Upper lobe of right lung (tissue), 1 donor: ENCODE results near the gene ILKAP. TPM values are rescaled to one million over a fixed set of nuclear protein-coding genes. Genes with fewer than 3 reads are reported as not detected.

ENCODE experiments used
- ATAC-seq: fragments of 200-7000 bp; cut with Tn5 transposase; one replicate; pipeline ENCODE4 v1.9.1; 2020; ENCODE audit warnings: mild to moderate bottlenecking, moderate library complexity
- DNase-seq: peaks from one replicate; pipeline ENCODE4 v3.0.0-alpha.2; 2020
- H3K27ac ChIP-seq: fragments of 200-600 bp; one replicate; pipeline ENCODE4 v1.8.0; 2022
- H3K27me3 ChIP-seq: fragments of 200-600 bp; one replicate; pipeline ENCODE4 v1.8.0; 2022; ENCODE audit warnings: mild to moderate bottlenecking
- H3K36me3 ChIP-seq: fragments of 200-600 bp; one replicate; pipeline ENCODE4 v1.8.0; 2022
- H3K4me1 ChIP-seq: fragments of 200-600 bp; one replicate; pipeline ENCODE4 v1.8.0; 2022
- H3K4me3 ChIP-seq: fragments of 200-600 bp; one replicate; pipeline ENCODE4 v1.8.0; 2022; ENCODE audit warnings: mild to moderate bottlenecking
- H3K9me3 ChIP-seq: fragments of 200-600 bp; one replicate; pipeline ENCODE4 v1.8.0; 2022
- intact Hi-C: fragments of 100-400 bp; cut with DNase I; formaldehyde crosslinking; loops from one replicate; pipeline ENCODE4 v1.11.0; 2022
- total RNA-seq: library from RNA; stranded (reverse); fragmentation: NEBNext Ultra II Directional; extraction: Animal tissue kit (Norgen Biotek cat#: 25700); gene quantifications from one replicate; pipeline ENCODE4 v1.2.1, GENCODE V29; 2021
- TF ChIP-seq, protein P1 (sequence below): fragments of 200-600 bp; IDR thresholded peaks from one replicate; pipeline ENCODE4 v1.8.0; 2022; ENCODE audit warnings: antibody characterized with exemption
- donor health status: DM: no; HTN: yes; CAD: no; lungs with severe emphysema.

ILKAP gene
- total RNA-seq, 1 donor from 2014 or later, result 47.2 TPM

DNA sequence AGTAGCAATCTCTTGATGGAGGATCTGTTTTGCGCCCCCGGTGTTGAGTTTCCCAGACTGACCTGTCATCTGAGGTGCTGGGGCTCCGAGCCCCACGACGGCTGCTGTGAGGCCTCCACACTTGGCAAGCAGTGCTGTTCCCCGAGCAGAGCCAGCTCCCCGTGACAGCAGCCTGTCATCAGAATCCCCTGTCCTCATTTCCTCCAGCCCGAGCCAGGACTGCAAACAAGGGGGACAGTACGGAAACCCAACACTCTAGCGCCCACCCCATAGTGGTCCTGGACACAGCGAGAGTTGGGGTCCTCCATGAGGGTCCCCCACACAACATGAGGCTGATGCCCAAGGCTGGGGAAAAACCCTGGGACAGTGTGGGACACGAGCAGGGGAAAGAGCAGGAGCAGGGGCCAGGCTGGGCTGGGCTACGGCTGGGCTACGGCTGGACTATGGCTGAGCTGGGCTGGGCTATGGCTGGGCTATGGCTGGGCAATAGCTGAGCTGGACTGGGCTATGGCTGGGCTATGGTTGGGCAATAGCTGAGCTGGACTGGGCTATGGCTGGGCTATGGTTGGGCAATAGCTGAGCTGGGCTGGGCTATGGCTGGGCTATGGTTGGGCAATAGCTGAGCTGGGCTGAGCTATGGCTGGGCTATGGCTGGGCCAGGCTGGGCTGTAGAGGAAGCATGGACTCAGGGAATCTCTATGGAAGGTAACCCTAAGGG, 66.5 kb downstream of the ILKAP start:
- intact Hi-C loops, result no loop called here
- H3K9me3 ChIP-seq, result no peaks in the 10 kb centered on the region
- H3K4me1 ChIP-seq, result peaks cover 5% of the 10 kb centered on the region
- TF ChIP-seq, protein P1, sequence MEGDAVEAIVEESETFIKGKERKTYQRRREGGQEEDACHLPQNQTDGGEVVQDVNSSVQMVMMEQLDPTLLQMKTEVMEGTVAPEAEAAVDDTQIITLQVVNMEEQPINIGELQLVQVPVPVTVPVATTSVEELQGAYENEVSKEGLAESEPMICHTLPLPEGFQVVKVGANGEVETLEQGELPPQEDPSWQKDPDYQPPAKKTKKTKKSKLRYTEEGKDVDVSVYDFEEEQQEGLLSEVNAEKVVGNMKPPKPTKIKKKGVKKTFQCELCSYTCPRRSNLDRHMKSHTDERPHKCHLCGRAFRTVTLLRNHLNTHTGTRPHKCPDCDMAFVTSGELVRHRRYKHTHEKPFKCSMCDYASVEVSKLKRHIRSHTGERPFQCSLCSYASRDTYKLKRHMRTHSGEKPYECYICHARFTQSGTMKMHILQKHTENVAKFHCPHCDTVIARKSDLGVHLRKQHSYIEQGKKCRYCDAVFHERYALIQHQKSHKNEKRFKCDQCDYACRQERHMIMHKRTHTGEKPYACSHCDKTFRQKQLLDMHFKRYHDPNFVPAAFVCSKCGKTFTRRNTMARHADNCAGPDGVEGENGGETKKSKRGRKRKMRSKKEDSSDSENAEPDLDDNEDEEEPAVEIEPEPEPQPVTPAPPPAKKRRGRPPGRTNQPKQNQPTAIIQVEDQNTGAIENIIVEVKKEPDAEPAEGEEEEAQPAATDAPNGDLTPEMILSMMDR, result no peak
- no peaks in the 10 kb centered on the region for H3K27me3 ChIP-seq
- no peak overlapping the region for H3K4me3 ChIP-seq
- DNase-seq (peak; percentile 81), ATAC-seq (peak; percentile 45)
- H3K27ac ChIP-seq, result no peak overlapping the region
- no peaks in the 10 kb centered on the region for H3K36me3 ChIP-seq

DNA sequence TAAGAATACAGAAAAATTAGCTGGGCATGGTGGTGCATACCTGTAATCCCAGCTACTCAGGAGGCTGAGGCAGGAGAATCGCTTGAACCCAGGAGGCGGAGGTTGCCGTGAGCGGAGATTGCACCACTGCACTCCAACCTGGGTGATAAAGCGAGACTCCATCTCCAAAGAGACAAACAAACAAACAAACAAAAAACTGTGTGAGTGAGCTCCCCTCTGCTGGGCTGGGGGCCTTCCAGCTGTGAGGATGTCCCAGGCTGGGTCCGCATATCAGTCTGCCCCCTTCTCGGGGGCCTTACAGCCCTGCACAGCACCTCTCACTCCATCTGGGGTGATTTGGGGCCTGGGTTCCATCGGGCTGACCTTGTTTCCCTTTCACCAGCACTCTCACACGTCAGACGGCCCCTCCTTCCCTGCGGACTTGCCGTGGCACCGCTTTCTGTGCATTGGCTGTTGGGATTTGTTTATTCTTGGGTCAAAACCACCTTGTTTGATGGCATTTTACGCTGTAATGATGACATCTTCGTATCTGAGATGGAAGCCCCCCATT, 67.8 kb downstream of the ILKAP start:
- DNase-seq (no peak), ATAC-seq (no peak)
- peaks cover 5% of the 10 kb centered on the region for H3K4me1 ChIP-seq
- intact Hi-C loops, result no loop called here
- H3K36me3 ChIP-seq, result no peaks in the 10 kb centered on the region
- H3K9me3 ChIP-seq, result no peaks in the 10 kb centered on the region
- H3K27me3 ChIP-seq, result no peaks in the 10 kb centered on the region
- H3K27ac ChIP-seq, result no peak overlapping the region
- H3K4me3 ChIP-seq, result no peak overlapping the region
- TF ChIP-seq, protein P1, result no peak

DNA sequence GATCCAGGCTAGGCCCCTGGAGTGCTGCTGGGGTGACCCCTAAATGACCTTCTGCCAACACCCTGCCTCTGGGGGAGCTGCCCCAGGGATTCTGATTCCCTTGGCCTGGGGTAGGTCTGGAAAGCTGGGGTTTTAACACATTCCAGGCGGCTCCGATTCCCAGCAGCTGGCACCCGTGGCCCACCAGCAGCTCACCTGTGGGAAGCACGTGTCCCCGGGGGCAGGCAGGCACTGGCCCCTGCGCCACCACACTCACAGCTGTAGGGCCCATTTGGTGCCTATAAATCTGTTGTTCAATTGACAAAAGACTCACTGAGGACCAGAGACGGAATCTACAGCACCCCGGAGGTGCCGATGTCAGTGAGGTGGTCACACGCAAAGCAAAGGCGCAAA, 69.1 kb downstream of the ILKAP start:
- peaks cover 5% of the 10 kb centered on the region for H3K4me1 ChIP-seq
- H3K27me3 ChIP-seq, result no peaks in the 10 kb centered on the region
- no peak for ATAC-seq

DNA sequence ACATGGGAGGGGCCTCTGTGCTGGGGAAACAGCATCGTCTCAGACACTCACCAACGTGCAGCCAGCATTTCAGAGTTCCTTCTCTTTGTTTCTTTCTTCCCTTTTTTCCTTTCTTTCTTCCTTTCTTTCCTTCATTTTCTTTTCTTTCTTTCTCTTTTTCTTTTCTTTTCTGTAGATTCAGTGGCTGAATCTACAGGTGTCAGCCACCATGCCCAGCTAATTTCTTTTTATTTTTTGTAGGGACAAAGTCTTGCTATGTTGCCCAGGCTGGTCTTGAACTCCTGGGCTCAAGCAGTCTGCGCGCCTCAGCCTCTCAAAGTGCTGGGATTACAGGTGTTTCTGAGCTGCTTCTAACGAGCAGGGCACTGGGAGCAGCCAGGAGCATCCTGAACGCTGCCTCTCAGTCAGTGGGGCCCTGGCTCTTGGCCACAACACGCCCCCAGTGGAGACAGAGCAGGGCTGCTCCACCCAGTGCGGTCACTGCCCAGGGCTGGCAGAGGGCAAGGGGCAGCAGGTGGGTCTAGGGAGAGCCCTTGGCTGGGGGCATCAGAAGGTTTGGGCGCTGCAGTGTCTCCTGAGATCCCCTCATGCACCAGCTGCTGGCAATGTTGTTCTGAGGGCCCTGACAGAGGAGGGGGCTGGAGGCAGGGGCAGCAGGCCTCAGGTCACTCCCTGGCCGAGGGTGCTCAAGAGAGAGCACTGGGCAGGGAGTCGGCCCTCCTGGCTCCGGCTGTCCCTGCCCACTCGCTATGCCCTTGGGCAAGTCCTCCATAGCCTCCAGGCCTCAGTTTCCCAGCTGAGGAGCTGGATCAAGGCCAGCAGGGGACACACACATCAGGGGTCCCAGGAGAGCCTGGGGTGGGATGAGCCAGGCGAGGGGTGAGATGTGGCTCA, 69.7 kb downstream of the ILKAP start:
- ATAC-seq (no peak), DNase-seq (no peak)
- Histone ChIP-seq H3K27me3 (no peaks in the 10 kb centered on the region), H3K27ac (no peak overlapping the region), H3K4me1 (peaks cover 5% of the 10 kb centered on the region), H3K4me3 (no peak overlapping the region), H3K9me3 (no peaks in the 10 kb centered on the region), H3K36me3 (no peaks in the 10 kb centered on the region)
- intact Hi-C loops, result no loop called here
- TF ChIP-seq, protein P1, result no peak

More for the DNA sequence above, 69.1 kb downstream of the ILKAP start:
- H3K36me3 ChIP-seq, result no peaks in the 10 kb centered on the region
- H3K4me3 ChIP-seq, result no peak overlapping the region
- H3K27ac ChIP-seq, result no peak overlapping the region
- intact Hi-C loops, result no loop called here
- no peak for DNase-seq
- H3K9me3 ChIP-seq, result no peaks in the 10 kb centered on the region
- TF ChIP-seq, protein P1, result no peak

DNA sequence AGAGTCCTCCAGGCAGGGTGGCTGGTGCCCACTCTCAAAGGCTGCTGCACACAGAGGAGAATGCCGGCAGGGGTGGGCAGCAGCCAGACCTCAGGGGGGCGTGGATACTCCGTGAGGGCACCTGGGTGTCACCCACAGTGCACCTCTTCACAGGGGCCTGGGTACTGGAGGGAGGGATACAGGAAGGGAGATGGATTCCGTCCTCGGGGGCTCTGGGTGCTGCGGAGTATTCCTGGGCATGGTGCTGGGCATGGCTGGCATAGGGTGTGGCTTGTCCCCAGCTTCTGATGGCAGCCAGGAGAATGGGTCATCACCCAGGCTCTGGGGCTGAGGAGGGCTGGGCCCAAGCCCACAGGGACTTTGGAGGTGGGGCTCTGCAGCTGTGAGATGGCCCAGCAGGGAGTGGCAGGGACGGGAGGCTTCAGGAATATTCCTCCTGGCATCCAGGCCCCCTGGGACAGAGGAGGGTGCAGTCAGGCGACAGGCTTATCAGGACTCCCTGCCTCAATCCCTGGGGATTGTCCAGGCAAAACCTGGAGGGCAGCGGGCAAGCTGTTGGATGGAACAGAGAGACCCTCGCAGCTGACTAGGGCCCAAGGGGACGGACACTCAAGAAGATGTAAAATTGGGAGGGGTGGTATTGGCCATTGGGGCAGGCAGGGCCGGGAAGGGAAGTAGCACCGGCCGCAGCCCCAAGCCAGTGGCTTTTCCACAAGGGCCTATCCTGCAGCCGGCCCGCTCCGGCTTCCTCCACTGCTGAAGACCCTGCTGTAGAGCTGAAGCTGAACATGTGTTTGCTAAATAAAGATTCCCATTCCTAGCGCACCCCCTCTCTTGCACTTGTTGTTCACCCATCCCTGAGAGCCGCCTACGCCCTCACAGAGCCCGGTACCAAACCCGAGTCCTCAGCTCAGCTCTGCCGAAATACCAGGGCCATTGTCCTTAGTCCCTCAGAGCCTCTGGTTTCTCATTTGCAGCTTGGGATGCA, 70.7 kb downstream of the ILKAP start:
- no peaks in the 10 kb centered on the region for H3K36me3 ChIP-seq
- no peaks in the 10 kb centered on the region for H3K27me3 ChIP-seq
- peaks cover 4% of the 10 kb centered on the region for H3K4me1 ChIP-seq
- ATAC-seq, result no peak
- no peak for DNase-seq
- no peak overlapping the region for H3K27ac ChIP-seq
- TF ChIP-seq, protein P1, result no peak
- no peak overlapping the region for H3K4me3 ChIP-seq
- no peaks in the 10 kb centered on the region for H3K9me3 ChIP-seq
- intact Hi-C loops, result no loop called here
